K562 (cell line): ENCODE results near the gene RNF145. TPM values are rescaled to one million over a fixed set of nuclear protein-coding genes. Genes with fewer than 3 reads are reported as not detected.

Experiments
- ARNT ChIP-seq, 2 experiments: fragments of 450-650 bp; IDR thresholded peaks; 2 replicates each; pipeline ENCODE4 v1.6.1; 2016; ENCODE audit warnings: mild to moderate bottlenecking in 1 of 2
- CBFA2T2 ChIP-seq: fragments of 450-650 bp; conservative IDR thresholded peaks from 2 replicates; pipeline ENCODE4 v1.6.1; 2017; ENCODE audit warnings: mild to moderate bottlenecking
- CHD2 ChIP-seq: IDR thresholded peaks from 2 replicates; pipeline ENCODE4 v1.6.1; 2011; ENCODE audit warnings: low read depth, low read length
- E2F3 ChIP-seq: fragments of 250-450 bp; sonication (Bioruptor Pico); IDR thresholded peaks from 2 replicates; pipeline ENCODE4 v1.4.0; 2020; ENCODE audit warnings: mild to moderate bottlenecking
- ETS2 ChIP-seq: IDR thresholded peaks from 2 replicates; pipeline ENCODE4 v1.6.1; 2016; ENCODE audit warnings: borderline replicate concordance, missing genetic modification characterization, mild to moderate bottlenecking, moderate library complexity, missing compliant biosample characterization; ENCODE audit not compliant: poor library complexity, severe bottlenecking
- HNRNPH1 ChIP-seq: fragments of 200-400 bp; formaldehyde crosslinking; optimal IDR thresholded peaks from 2 replicates; pipeline ENCODE3; 2017; ENCODE audit warnings: low read depth, mild to moderate bottlenecking, low read length, moderate library complexity
- HNRNPL ChIP-seq: fragments of 200-400 bp; formaldehyde crosslinking; IDR thresholded peaks from 2 replicates; pipeline ENCODE4 v1.6.1; 2017; ENCODE audit warnings: low read depth, mild to moderate bottlenecking, low read length
- KDM5B ChIP-seq: fragments of 200-600 bp; sonication (generic); IDR thresholded peaks from 2 replicates; pipeline ENCODE4 v1.6.1; 2012; ENCODE audit warnings: low read depth, mild to moderate bottlenecking, moderate library complexity, low read length, control low read depth, inconsistent platforms; ENCODE audit not compliant: insufficient replicate concordance
- MEF2D ChIP-seq: conservative IDR thresholded peaks from 2 replicates; pipeline ENCODE4 v1.6.1; 2016; ENCODE audit warnings: low read depth, missing genetic modification characterization, missing compliant biosample characterization
- OTX1 ChIP-seq: fragments of 450-650 bp; formaldehyde crosslinking; IDR thresholded peaks from 2 replicates; pipeline ENCODE4 v1.4.0; 2022; ENCODE audit warnings: mild to moderate bottlenecking
- STAT5B ChIP-seq: fragments of 250-450 bp; sonication (Bioruptor Pico); IDR thresholded peaks from 2 replicates; pipeline ENCODE4 v1.8.0; 2021; ENCODE audit warnings: mild to moderate bottlenecking, inconsistent platforms
- TBL1XR1 ChIP-seq, 2 experiments: IDR thresholded peaks; 2 replicates each; pipeline ENCODE4 v1.6.1; 2012; ENCODE audit warnings: improper control_type of control experiment in 2 of 2, low read length in 2 of 2, mild to moderate bottlenecking in 1 of 2
- ZNF586 ChIP-seq: fragments of 450-650 bp; formaldehyde crosslinking; conservative IDR thresholded peaks from 2 replicates; pipeline ENCODE4 v1.4.0; 2020; ENCODE audit warnings: mild to moderate bottlenecking, moderate library complexity
- ZNF75A ChIP-seq: fragments of 450-650 bp; formaldehyde crosslinking; IDR thresholded peaks from 2 replicates; pipeline ENCODE4 v1.4.0; 2020; ENCODE audit warnings: mild to moderate bottlenecking
- polyA plus RNA-seq, 8 experiments: library from polyadenylated mRNA; depleted of rRNA in 4 of 8; stranded (reverse) in 5 of 8; unstranded in 3 of 8; fragments of >200 nt; fragmentation: Nextera tagmentation in 2 of 8; fragmentation: Illumina TruSeq in 1 of 8; extraction: Ambion mirVana in 2 of 8; extraction: Trizol in 1 of 8; gene quantifications; 2 replicates each; pipeline versions ENCODE4 v1.2.1 to v1.2.3, GENCODE V29; 2011 to 2014; ENCODE audit warnings: inconsistent platforms in 1 of 8, missing spikeins in 1 of 8
- total RNA-seq, 7 experiments: library from RNA; depleted of rRNA in 6 of 7; stranded (reverse); fragments of >200 nt in 6 of 7; fragmentation: Illumina TruSeq in 2 of 7; extraction: Trizol in 2 of 7; gene quantifications; 2 replicates each; pipeline versions ENCODE4 v1.2.1 to v1.2.3, GENCODE V29; 2011 to 2021; ENCODE audit warnings: low replicate concordance in 1 of 7
- TF ChIP-seq, protein P1 (sequence below), 3 experiments: fragments of 200-800 bp in 1 of 3; fragments of 250-450 bp in 1 of 3; fragments of 450-650 bp in 1 of 3; sonication (Bioruptor Pico) in 1 of 3; sonication (Bioruptor generic) in 1 of 3; formaldehyde crosslinking in 1 of 3; IDR thresholded peaks; 2 replicates each; pipeline versions ENCODE4 v1.6.1 to v1.8.0; 2016 to 2022; ENCODE audit warnings: mild to moderate bottlenecking in 2 of 3, missing genetic modification characterization in 2 of 3, missing compliant biosample characterization in 1 of 3, moderate library complexity in 1 of 3
- TF ChIP-seq, protein P2 (sequence below): fragments of 450-650 bp; formaldehyde crosslinking; IDR thresholded peaks from 2 replicates; pipeline ENCODE4 v1.4.0; 2022; ENCODE audit warnings: missing genetic modification characterization
- TF ChIP-seq, protein P3 (sequence below): fragments of 250-450 bp; sonication (Bioruptor Pico); IDR thresholded peaks from 2 replicates; pipeline ENCODE4 v1.5.0; 2021
- TF ChIP-seq, protein P4 (sequence below), 2 experiments: fragments of 250-450 bp in 1 of 2; fragments of 450-650 bp in 1 of 2; sonication (Bioruptor Pico) in 1 of 2; IDR thresholded peaks; 2 replicates each; pipeline versions ENCODE4 v1.6.1 to v1.8.0; 2016 to 2021; ENCODE audit warnings: mild to moderate bottlenecking in 2 of 2, moderate library complexity in 2 of 2, missing compliant biosample characterization in 1 of 2, missing genetic modification characterization in 1 of 2
- TF ChIP-seq, protein P5 (sequence below), 2 experiments: IDR thresholded peaks; 2 replicates each; pipeline ENCODE4 v1.6.1; 2011; ENCODE audit warnings: borderline replicate concordance in 1 of 2, control low read depth in 1 of 2, low read depth in 1 of 2, low read length in 1 of 2, mild to moderate bottlenecking in 1 of 2, mixed read lengths in 1 of 2, moderate library complexity in 1 of 2; ENCODE audit not compliant: insufficient read depth in 1 of 2, insufficient read length in 1 of 2, poor library complexity in 1 of 2, severe bottlenecking in 1 of 2; ENCODE audit errors: extremely low read depth in 1 of 2

The RNF145 gene
- total and polyA plus RNA-seq, 9 of the 15 experiments (the other 6 are each of a cell fraction or from before 2014, with no cell fraction given) = 13.6 to 40.7 (median 25.4) TPM

DNA sequence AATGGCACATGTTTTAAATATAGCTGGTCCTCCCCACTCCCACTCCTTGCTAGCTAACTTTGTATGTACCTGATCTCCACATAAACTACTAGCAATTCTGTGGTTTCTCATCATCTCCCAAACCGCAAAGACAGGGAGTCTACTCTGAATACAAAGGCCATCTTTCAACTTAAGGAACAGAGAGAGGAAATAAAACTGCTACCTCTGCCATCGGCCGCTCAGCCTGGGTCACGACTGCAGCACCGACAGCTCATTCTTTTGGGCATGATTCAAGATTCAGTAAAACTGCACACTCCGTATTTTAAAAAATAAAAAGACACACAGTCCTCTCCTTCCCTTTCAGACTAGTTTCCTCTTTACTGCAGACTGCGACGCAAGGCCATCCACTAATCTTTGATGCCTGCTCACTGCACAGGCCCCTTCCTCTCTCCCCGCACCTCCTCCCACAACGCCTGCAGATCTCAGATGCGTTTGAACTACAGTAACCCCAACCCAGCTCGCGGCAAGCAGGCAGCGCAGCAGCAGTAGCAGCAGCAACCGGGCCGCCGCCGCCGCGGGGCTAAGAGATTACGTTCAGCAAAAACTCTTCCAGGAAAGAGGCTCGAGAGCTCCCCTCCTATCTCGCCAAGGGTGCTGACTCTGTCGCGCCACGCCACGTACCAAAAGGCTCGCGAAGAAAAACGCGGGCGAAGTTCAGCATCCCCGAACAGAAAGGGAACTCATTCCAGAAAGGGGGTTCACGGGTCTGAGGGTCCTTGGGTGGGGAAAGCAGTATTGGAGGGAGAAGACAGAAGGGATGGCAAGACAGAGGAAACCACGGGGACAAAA is 1.5 kb downstream of the RNF145 start (continued):
- TF ChIP-seq, protein P1, sequence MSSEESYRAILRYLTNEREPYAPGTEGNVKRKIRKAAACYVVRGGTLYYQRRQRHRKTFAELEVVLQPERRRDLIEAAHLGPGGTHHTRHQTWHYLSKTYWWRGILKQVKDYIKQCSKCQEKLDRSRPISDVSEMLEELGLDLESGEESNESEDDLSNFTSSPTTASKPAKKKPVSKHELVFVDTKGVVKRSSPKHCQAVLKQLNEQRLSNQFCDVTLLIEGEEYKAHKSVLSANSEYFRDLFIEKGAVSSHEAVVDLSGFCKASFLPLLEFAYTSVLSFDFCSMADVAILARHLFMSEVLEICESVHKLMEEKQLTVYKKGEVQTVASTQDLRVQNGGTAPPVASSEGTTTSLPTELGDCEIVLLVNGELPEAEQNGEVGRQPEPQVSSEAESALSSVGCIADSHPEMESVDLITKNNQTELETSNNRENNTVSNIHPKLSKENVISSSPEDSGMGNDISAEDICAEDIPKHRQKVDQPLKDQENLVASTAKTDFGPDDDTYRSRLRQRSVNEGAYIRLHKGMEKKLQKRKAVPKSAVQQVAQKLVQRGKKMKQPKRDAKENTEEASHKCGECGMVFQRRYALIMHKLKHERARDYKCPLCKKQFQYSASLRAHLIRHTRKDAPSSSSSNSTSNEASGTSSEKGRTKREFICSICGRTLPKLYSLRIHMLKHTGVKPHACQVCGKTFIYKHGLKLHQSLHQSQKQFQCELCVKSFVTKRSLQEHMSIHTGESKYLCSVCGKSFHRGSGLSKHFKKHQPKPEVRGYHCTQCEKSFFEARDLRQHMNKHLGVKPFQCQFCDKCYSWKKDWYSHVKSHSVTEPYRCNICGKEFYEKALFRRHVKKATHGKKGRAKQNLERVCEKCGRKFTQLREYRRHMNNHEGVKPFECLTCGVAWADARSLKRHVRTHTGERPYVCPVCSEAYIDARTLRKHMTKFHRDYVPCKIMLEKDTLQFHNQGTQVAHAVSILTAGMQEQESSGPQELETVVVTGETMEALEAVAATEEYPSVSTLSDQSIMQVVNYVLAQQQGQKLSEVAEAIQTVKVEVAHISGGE (CRISPR knock-in tag; IDR thresholded peaks at IDR 0.05) = peak in 1 of 3 experiments; percentile 36; a peak in 1 of 6 replicates
- TF ChIP-seq CHD2 = no peak
- peak; percentile 89; the same call in 1 of the 2 replicates for TF ChIP-seq MEF2D (tag)
- peak; percentile 80 to 90; a peak in 3 of 4 replicates for TF ChIP-seq TBL1XR1 (IDR thresholded peaks at IDR 0.05; ENCODE audit: low read length in 2 of 2)
- TF ChIP-seq CBFA2T2 = peak; percentile 80
- TF ChIP-seq OTX1 (CRISPR knock-in tag) = no peak
- peak; percentile 22 for TF ChIP-seq KDM5B
- TF ChIP-seq, protein P2, sequence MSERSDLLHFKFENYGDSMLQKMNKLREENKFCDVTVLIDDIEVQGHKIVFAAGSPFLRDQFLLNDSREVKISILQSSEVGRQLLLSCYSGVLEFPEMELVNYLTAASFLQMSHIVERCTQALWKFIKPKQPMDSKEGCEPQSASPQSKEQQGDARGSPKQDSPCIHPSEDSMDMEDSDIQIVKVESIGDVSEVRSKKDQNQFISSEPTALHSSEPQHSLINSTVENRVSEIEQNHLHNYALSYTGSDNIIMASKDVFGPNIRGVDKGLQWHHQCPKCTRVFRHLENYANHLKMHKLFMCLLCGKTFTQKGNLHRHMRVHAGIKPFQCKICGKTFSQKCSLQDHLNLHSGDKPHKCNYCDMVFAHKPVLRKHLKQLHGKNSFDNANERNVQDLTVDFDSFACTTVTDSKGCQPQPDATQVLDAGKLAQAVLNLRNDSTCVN = no peak
- TF ChIP-seq, protein P3, sequence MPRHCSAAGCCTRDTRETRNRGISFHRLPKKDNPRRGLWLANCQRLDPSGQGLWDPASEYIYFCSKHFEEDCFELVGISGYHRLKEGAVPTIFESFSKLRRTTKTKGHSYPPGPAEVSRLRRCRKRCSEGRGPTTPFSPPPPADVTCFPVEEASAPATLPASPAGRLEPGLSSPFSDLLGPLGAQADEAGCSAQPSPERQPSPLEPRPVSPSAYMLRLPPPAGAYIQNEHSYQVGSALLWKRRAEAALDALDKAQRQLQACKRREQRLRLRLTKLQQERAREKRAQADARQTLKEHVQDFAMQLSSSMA = no peak
- TF ChIP-seq, protein P4, sequence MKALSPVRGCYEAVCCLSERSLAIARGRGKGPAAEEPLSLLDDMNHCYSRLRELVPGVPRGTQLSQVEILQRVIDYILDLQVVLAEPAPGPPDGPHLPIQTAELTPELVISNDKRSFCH (CRISPR knock-in tag; IDR thresholded peaks at IDR 0.05) = no peak
- TF ChIP-seq, protein P4 (tag; IDR thresholded peaks at IDR 0.05) = peak; percentile 75; the same call in 1 of the 2 replicates
- TF ChIP-seq HNRNPL = no peak
- TF ChIP-seq ZNF586 (CRISPR knock-in tag) = no peak
- TF ChIP-seq, protein P5, sequence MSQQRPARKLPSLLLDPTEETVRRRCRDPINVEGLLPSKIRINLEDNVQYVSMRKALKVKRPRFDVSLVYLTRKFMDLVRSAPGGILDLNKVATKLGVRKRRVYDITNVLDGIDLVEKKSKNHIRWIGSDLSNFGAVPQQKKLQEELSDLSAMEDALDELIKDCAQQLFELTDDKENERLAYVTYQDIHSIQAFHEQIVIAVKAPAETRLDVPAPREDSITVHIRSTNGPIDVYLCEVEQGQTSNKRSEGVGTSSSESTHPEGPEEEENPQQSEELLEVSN (IDR thresholded peaks at IDR 0.05; ENCODE audit: borderline replicate concordance in 1 of 2, extremely low read depth in 1 of 2, insufficient read depth in 1 of 2, insufficient read length in 1 of 2, low read depth in 1 of 2, low read length in 1 of 2, poor library complexity in 1 of 2, severe bottlenecking in 1 of 2) = no peak
- TF ChIP-seq ARNT (IDR thresholded peaks at IDR 0.05) = 0 out of 4 replicates have a peak, but pooled peaks of 1 of the 2 experiments have one; percentile 42
- no peak for TF ChIP-seq HNRNPH1
- TF ChIP-seq E2F3 = no peak
- no peak for TF ChIP-seq ETS2 (tag)
- no peak for TF ChIP-seq STAT5B (CRISPR knock-in tag)
- no peak for TF ChIP-seq ZNF75A (CRISPR knock-in tag)
